GM19397 (cell line): ENCODE measurements around the gene ZBTB5.
"Not testable (repeated sequence)": the region's sequence is repeated elsewhere in the genome, so short reads cannot be mapped to it uniquely, and the experiment has no call there.

Experiments used
- ATAC-seq: cut with Tn5 transposase; IDR thresholded peaks from one replicate; pipeline ENCODE4 v1.9.1; 2021; ENCODE audit warnings: mild to moderate bottlenecking, moderate library complexity; ENCODE audit not compliant: unreplicated experiment

Gene ZBTB5

DNA sequence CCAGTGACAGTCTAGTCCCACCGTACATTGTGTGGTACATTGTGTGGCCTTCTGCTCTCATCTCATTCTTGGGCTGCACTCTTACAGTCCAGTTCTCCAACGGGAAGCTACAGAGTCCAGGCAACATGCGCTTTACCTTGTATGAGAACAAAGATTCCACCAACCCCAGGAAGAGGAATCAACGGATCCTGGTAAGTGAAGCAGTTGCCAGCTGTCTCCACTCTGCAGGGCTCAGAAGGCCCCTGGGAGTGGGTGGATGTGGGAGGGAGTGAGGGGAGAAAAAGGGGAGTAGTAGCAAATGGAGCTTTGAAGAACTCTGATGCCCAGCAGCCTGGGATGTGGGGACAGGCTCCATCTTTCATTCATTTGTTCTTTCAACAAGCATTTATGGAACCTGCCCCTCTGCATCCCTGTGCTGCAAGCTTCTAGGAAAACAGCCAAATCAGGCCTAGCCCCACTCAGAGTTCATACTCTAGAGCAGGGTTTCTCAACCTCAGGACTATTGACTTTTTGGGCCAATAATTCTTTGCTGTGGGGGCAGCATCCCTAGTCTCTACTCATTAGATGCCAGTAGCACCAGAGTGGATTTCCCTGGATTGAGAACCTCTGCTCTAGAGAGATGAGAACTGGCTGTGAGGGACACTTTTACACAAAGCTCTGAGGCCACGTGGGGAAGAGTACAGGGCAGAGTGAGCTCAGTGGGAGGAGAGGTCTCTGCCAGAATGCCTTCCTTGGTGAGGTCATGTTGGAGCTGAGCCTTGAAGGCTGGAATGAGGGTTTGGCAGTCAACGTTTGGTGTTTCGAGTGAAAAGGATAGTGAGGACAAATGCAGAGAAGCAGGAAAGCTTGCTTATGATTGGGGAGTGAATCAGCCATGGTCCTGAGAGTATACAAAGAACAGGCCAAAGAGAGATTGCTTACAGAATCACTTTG lies 21.6 kb upstream of the ZBTB5 start:
- no peak for ATAC-seq

DNA sequence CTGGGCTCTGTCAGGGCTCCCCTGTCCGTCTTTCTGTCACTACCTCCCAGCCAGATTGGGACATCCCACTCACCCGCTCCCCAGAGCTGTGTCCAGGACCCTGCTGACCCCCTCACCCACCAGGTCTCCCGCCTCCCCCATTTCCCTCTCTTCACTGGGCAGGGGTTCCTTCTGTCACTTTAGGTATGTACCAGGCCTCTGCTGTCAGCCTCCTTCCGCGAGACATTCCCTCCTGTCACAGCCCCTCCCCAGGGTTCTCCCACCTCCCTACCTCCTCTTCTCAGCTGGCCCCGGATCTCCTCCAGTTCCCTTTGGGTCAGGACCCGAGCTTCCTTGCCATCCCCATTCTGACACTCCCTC lies 21.0 kb upstream of the ZBTB5 start:
- ATAC-seq = no peak

DNA sequence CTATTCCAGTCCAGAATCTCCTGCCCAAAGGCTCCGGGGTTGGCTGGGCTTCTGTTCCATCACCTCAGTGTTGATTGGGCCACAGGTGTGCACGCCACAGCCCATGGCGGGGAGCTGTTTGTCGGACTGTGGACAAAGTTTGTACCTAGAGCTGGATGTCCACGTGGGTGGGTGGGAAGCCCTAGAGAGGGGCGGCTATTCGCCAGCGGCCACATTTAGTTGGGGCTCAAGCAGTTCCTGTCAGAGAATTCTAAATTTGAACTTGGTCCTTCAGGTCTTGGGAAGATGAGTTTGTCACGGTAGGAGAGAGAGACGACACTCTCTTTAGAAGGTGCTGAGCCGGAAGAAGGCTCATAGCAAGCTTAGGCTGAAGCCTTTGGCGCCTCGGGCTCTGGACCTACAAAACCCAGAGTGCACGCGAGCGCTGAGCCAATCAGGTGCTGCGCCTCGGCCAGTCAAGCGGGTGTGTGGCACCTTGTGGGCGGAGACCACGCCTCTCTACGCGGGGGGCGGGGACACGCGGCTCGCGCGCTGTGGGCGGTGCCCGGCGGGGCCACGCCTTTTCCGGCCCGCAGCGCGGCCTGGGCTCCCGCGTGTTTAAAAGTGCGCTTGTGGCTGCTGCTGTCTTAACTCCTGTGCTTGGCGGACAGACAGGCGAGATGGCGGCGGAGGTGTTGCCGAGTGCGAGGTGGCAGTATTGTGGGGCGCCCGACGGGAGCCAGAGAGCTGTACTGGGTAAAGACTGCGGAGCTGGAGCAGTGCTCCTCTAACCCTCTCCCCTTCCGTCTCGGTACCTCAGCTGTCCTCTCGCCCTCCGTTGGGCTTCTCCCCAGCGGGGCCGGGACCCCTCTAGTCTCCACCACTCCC lies 20.4 kb upstream of the ZBTB5 start, which contains the start of gene POLR1E:
TSS of gene POLR1E (plus strand) at position 560 of the 867 bp plus-strand sequence. CDS start at position 660, 100 bp downstream.
- ATAC-seq = peak; percentile 94

DNA sequence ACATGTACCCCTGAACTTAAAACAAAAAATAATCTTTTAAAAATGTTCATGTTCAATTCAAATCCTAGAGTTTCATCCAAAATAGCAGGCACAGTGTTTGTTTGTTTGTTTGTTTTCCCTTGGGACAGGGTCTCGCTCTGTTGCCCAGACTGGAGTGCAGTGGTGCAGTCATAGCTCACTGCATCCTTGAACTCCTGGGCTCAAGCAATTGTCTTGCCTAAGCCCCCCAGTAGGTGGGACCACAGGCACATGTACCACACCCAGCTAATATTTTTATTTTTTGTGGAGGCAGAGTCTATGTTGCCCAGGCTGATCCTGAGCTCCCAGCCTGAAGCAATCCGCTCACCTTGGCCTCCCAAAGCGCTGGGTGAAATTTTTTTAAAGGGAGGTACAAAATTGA lies 15.5 kb upstream of the ZBTB5 start:
- ATAC-seq = no peak

DNA sequence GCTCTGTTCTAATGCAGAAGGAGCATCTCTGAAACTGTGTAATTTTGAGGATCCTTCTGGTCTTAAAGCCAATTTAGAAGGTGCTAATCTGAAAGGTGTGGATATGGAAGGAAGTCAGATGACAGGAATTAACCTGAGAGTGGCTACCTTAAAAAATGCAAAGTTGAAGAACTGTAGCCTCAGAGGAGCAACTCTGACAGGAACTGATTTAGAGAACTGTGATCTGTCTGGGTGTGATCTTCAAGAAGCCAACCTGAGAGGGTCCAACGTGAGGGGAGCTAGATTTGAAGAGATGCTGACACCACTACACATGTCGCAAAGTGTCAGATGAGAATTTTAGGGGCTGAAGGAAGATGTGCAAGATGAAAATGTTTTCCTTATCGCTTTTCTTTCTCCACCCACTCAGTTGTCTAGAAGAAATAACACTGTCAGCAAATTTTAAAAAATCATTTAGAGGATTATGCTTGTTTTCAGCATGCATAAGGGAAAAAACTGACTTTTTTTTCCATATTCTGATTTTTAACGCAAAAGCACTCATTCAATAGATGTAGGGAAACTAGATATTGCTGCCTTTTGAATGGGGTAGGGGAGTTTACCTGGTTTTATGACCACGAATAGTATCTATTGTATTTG lies 12.9 kb upstream of the ZBTB5 start:
- not testable (repeated sequence) for ATAC-seq

DNA sequence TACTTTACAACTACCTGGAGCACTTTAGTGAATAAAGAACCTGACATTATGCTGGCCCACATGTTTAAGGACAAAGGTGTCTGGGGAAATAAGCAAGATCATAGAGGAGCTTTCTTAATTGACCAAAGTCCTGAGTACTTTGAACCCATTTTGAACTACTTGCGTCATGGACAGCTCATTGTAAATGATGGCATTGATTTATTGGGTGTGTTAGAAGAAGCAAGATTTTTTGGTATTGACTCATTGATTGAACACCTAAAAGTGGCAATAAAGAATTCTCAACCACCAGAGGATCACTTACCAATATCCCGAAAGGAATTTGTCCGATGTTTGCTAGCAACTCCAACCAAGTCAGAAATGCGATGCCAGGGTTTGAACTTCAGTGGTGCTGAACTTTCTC lies 12.2 kb upstream of the ZBTB5 start:
- not testable (repeated sequence) for ATAC-seq

GRCh38 chr9:37476930-37477329 lies 11.7 kb upstream of the ZBTB5 start:
- ATAC-seq = no peak

GRCh38 chr9:37474438-37474837 lies 9.2 kb upstream of the ZBTB5 start:
- ATAC-seq = no peak

DNA sequence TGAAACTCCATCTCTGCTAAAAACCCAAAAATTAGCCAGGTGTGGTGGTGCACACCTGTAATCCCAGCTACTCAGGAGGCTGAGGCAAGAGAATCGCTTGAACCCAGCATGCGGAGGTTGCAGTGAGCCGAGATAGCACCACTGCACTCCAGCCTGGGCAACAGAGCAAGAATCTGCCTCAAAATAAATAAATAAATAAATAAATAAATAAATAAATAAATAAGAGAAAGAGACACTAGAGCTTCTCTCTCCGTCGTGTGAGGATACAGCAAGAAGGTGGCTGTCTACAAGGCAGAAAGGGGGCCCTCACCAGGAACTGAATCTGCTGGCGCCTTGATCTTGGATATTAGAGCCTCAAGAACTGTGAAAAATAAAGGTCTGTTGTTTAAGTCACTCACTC lies 8.7 kb upstream of the ZBTB5 start:
- ATAC-seq = not testable (repeated sequence)

DNA sequence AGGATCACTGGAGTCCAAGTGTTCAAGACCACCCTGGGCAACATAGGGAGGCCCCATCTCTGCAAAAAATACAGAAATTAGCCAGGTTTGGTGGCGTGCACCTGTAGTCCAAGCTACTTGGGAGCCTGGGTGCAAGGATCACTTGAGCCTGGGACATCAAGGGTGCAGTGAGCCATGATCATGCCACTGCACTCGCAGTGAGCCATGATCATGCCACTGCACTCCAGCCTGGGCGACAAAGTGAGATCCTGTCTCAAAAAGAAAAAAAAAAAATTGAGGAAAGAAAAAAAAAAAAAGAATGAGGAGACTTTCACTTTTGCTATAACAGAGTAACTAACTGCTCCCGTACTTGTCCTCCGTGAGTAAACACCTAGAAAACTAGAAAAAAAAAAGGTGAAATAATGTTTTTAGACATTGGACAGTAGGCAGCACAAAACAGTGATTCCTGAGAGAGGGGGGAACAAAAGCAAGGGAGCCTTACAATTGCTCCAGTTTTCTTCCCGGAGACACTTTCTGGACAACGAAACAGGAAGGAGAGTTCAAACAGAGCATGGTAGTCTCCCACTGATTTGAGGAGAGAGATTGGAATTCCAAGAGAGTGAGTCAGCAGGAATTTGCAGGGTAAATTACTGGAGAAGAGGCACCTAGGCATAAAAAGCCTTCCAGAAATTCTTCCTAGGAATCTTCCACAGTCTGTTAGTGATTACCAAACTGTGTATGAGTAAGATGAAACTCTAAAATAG lies 6.9 kb upstream of the ZBTB5 start:
- no peak for ATAC-seq

- no peak for ATAC-seq
These were observed 3.4 kb upstream of the ZBTB5 start for GRCh38 chr9:37468620-37469019.

DNA sequence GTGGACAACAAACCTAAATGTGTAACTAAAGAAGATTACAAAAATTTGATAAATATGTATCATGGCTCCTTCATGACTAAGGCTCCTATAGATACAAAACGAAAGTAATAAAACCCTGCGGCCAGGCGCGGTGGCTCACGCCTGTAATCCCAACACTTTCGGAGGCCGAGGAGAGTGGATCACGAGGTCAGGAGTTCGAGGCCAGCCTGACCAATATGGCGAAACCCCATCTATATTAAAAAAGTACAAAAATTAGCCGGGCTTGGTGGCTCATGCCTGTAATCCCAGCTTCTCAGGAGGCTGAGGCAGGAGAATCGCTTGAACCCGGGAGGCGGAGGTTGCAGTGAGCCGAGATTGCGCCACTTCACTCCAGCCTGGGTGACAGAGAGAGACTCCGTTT lies 2.3 kb upstream of the ZBTB5 start:
- ATAC-seq = not testable (repeated sequence)

GRCh38 chr9:37466037-37466709 lies 923 bp upstream of the ZBTB5 start:
- ATAC-seq = peak; percentile 9

DNA sequence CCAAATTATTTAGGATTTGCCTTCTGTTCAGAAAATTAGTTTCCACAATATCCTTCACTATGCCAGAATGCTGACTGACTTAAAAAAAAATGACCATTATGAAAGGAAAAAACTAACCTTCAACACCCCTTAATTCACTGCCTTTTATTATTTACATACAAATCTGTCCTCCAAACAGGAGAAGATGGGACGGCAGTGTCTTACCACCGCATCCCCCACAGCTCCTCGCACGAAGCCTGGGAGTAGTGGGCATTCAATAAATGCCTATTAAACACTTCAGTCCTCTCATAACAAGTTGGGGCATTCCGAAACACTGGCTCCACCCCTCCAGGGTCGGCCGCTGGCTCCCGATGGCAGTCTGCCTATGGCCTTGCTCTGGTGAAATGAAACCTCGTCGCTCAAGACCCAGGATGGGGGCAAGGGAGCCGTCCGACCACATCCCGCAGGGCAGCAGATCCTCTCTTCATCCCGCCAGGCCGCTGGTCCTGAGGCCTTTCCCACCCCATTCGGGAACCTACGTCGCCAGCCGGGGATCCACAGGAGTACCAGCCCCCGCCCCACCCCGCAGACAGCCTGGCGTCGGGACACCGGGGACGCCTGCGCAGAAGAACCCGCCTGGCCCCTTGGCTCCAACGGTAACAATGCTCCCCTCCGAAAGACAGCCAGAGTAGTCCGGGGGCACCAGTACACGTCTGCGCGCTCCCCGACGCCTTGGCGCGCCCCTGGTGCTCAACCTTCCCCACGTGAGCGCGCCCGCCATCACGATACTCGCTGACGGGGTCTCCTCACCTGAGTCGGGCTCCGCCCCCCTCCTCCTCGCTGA lies 613 bp downstream of the ZBTB5 start:
- peak; percentile 37 for ATAC-seq

DNA sequence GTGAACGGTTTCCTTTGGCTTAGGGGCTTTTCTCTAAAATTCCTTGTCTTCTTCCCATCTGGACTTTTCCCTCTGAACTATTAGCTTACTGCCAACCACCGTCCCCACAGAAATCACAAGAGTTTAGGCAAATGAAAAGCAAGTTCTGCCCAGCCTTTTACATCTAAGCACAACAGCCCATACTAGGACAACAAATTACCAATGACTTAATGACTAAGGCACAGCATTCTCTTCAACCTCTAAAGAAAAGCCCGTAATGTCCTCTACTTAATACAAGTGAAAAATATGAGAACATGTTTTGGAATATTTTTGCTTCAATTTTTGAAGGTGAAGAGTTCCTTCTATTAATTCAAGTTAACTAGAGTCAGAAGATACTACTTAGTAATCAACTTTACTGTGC lies 1.2 kb downstream of the ZBTB5 start:
- ATAC-seq = no peak

DNA sequence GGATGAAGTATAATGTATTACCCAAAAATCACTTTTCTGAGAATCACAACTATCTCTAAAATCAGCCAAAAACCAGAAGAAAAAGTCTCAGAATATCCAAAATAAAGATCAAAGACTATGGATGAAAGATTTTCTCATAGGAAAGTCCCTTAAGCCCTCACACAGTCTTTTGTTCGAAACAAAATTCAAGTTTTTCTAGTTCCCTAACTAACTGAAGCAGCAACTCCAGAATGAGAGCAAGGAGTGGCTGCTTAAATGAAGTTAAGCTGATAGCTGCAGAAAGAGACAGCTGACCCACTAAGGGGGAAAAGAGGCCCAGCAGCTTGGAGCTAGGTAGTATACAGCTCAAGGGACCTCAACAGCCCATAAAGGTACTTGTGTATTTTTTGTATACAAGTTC lies 8.4 kb downstream of the ZBTB5 start:
- ATAC-seq = no peak

- no peak for ATAC-seq
These were observed 9.2 kb downstream of the ZBTB5 start for GRCh38 chr9:37455884-37456647.

DNA sequence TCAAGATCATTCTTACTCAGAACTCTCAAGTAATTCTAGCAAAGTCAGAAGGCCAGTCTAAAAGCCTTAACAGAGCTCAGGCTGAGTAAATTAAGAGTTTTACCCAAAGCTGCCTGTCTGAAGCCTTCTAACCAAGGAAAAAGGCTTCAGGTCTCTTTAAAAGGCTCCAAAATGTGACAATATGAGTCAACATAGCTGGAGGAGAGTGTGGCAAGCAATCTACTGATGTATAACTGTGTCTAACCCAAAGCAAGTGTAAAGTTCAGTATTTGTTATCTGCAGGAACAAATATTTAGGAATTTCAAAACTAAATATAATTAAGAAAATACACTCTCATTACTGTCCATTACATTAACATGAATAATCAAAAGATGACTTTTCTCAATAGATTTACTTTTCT lies 11.0 kb downstream of the ZBTB5 start:
- ATAC-seq = no peak
